ENCODE measurements around the gene PLEKHA4. TPM values are rescaled to one million over a fixed set of nuclear protein-coding genes. Genes with fewer than 3 reads are reported as not detected.

Gene PLEKHA4
- total and polyA plus RNA-seq, 7 donors = 13.8 to 44.7 (median 20.7) TPM

Small RNA genes lying within 50 kb of the gene (small RNA-seq; reads per million reads assigned to genes)
- gene RNU6-317P = 0 reads per million in 3 donors

Other genes starting within 250 kb of the PLEKHA4 start
Only the 30 nearest of the 32 such genes appear.
- 10 to 100 TPM; 10.5 to 14.1 (median 11.9) TPM for gene DBP, start 231.2 kb downstream of the PLEKHA4 start, total RNA-seq
- gene DBP, start 231.2 kb downstream of the PLEKHA4 start, polyA plus RNA-seq = 10 to 100 TPM in 1 of 3 donors, 1 to 10 TPM in 2; 6.2 to 10.2 (median 9.8) TPM
- gene CA11, start 222.4 kb downstream of the PLEKHA4 start, total RNA-seq = 10 to 100 TPM in 3 of 4 donors, 1 to 10 TPM in 1; 10.0 to 29.6 (median 14.7) TPM
- 10 to 100 TPM in 2 of 3 donors, 1 to 10 TPM in 1; 2.1 to 13.2 (median 11.6) TPM for gene CA11, start 222.4 kb downstream of the PLEKHA4 start, polyA plus RNA-seq
- gene NTN5, start 195.6 kb downstream of the PLEKHA4 start, total RNA-seq = 1 to 10 TPM in 1 of 4 donors, under 1 TPM in 1, not detected in 2; 0.49 to 1.2 TPM
- gene NTN5, start 195.6 kb downstream of the PLEKHA4 start, polyA plus RNA-seq = under 1 TPM in 1 of 3 donors, not detected in 2; 0.32 TPM
- gene FUT2, start 172.6 kb downstream of the PLEKHA4 start, total RNA-seq = not detected
- 10 to 100 TPM; 37.2 to 62.7 (median 59.4) TPM for gene FUT2, start 172.6 kb downstream of the PLEKHA4 start, polyA plus RNA-seq
- 1 to 10 TPM in 1 of 4 donors, under 1 TPM in 3; 0.82 to 1.8 (median 0.89) TPM for gene MAMSTR, start 148.9 kb downstream of the PLEKHA4 start, total RNA-seq
- gene MAMSTR, start 148.9 kb downstream of the PLEKHA4 start, polyA plus RNA-seq = 1 to 10 TPM in 1 of 3 donors, under 1 TPM in 1, not detected in 1; 0.69 to 1.0 TPM
- 10 to 100 TPM in 2 of 4 donors, 1 to 10 TPM in 2; 4.9 to 11.4 (median 10.5) TPM for gene RASIP1, start 128.0 kb downstream of the PLEKHA4 start, total RNA-seq
- gene RASIP1, start 128.0 kb downstream of the PLEKHA4 start, polyA plus RNA-seq = 1 to 10 TPM in 2 of 3 donors, under 1 TPM in 1; 0.69 to 6.0 (median 5.0) TPM
- gene IZUMO1, start 121.7 kb downstream of the PLEKHA4 start, total RNA-seq = not detected
- 1 to 10 TPM in 1 of 3 donors, under 1 TPM in 1, not detected in 1; 0.15 to 1.8 TPM for gene IZUMO1, start 121.7 kb downstream of the PLEKHA4 start, polyA plus RNA-seq
- under 1 TPM in 3 of 4 donors, not detected in 1; 0.41 to 0.71 (median 0.49) TPM for gene FUT1, start 116.0 kb downstream of the PLEKHA4 start, total RNA-seq
- gene FUT1, start 116.0 kb downstream of the PLEKHA4 start, polyA plus RNA-seq = under 1 TPM in 2 of 3 donors, not detected in 1; under 0.01 to 0.80 TPM
- gene FGF21, start 113.1 kb downstream of the PLEKHA4 start, total RNA-seq = not detected
- gene FGF21, start 113.1 kb downstream of the PLEKHA4 start, polyA plus RNA-seq = not detected
- 10 to 100 TPM; 29.8 to 46.7 (median 32.9) TPM for gene BCAT2, start 57.6 kb downstream of the PLEKHA4 start, total RNA-seq
- gene BCAT2, start 57.6 kb downstream of the PLEKHA4 start, polyA plus RNA-seq = 10 to 100 TPM; 52.7 to 61.0 (median 54.1) TPM
- 10 to 100 TPM; 14.1 to 20.1 (median 18.3) TPM for gene HSD17B14, start 32.1 kb downstream of the PLEKHA4 start, total RNA-seq
- 10 to 100 TPM in 1 of 3 donors, 1 to 10 TPM in 2; 4.3 to 21.0 (median 4.9) TPM for gene HSD17B14, start 32.1 kb downstream of the PLEKHA4 start, polyA plus RNA-seq
- 10 to 100 TPM; 22.1 to 69.8 (median 31.2) TPM for gene PPP1R15A, start 3.8 kb upstream of the PLEKHA4 start, total RNA-seq
- 10 to 100 TPM; 43.2 to 60.8 (median 55.9) TPM for gene PPP1R15A, start 3.8 kb upstream of the PLEKHA4 start, polyA plus RNA-seq
- 1 to 10 TPM in 1 of 4 donors, under 1 TPM in 1, not detected in 2; 0.99 to 1.1 TPM for gene TULP2, start 30.1 kb upstream of the PLEKHA4 start, total RNA-seq
- under 1 TPM in 1 of 3 donors, not detected in 2; 0.22 TPM for gene TULP2, start 30.1 kb upstream of the PLEKHA4 start, polyA plus RNA-seq
- 100 to 1,000 TPM; 153 to 275 (median 176) TPM for gene NUCB1, start 31.7 kb upstream of the PLEKHA4 start, total RNA-seq
- 100 to 1,000 TPM in 1 of 3 donors, 10 to 100 TPM in 2; 43.0 to 303 (median 66.7) TPM for gene NUCB1, start 31.7 kb upstream of the PLEKHA4 start, polyA plus RNA-seq
- not detected for gene DHDH, start 65.1 kb upstream of the PLEKHA4 start, total RNA-seq
- gene DHDH, start 65.1 kb upstream of the PLEKHA4 start, polyA plus RNA-seq = under 1 TPM in 1 of 3 donors, not detected in 2; 0.16 TPM
- 10 to 100 TPM; 17.9 to 61.5 (median 30.9) TPM for gene BAX, start 86.3 kb upstream of the PLEKHA4 start, total RNA-seq
- gene BAX, start 86.3 kb upstream of the PLEKHA4 start, polyA plus RNA-seq = 100 to 1,000 TPM; 130 to 216 (median 198) TPM
- 1,000 to 10,000 TPM; 2,871 to 3,975 (median 3,459) TPM for gene FTL, start 96.7 kb upstream of the PLEKHA4 start, total RNA-seq
- 1,000 to 10,000 TPM; 2,999 to 9,923 (median 8,398) TPM for gene FTL, start 96.7 kb upstream of the PLEKHA4 start, polyA plus RNA-seq
- 10 to 100 TPM; 11.7 to 19.4 (median 17.8) TPM for gene GYS1, start 124.7 kb upstream of the PLEKHA4 start, total RNA-seq
- gene GYS1, start 124.7 kb upstream of the PLEKHA4 start, polyA plus RNA-seq = 10 to 100 TPM; 14.4 to 32.7 (median 14.8) TPM
- 10 to 100 TPM; 49.3 to 82.3 (median 64.0) TPM for gene RUVBL2, start 125.3 kb upstream of the PLEKHA4 start, total RNA-seq
- 10 to 100 TPM; 36.6 to 98.8 (median 55.9) TPM for gene RUVBL2, start 125.3 kb upstream of the PLEKHA4 start, polyA plus RNA-seq
- gene LHB, start 148.5 kb upstream of the PLEKHA4 start, total RNA-seq = not detected
- gene LHB, start 148.5 kb upstream of the PLEKHA4 start, polyA plus RNA-seq = not detected
- not detected for gene CGB3, start 155.7 kb upstream of the PLEKHA4 start, total RNA-seq
- gene CGB3, start 155.7 kb upstream of the PLEKHA4 start, polyA plus RNA-seq = not detected
- gene CGB2, start 163.3 kb upstream of the PLEKHA4 start, total RNA-seq = not detected
- 1 to 10 TPM in 1 of 3 donors, not detected in 2; 3.0 TPM for gene CGB2, start 163.3 kb upstream of the PLEKHA4 start, polyA plus RNA-seq
- gene CGB1, start 168.3 kb upstream of the PLEKHA4 start, total RNA-seq = not detected
- not detected for gene CGB1, start 168.3 kb upstream of the PLEKHA4 start, polyA plus RNA-seq
- not detected for gene CGB5, start 175.2 kb upstream of the PLEKHA4 start, total RNA-seq
- gene CGB5, start 175.2 kb upstream of the PLEKHA4 start, polyA plus RNA-seq = not detected
- not detected for gene CGB8, start 180.5 kb upstream of the PLEKHA4 start, total RNA-seq
- gene CGB8, start 180.5 kb upstream of the PLEKHA4 start, polyA plus RNA-seq = not detected
- not detected for gene CGB7, start 189.1 kb upstream of the PLEKHA4 start, total RNA-seq
- gene CGB7, start 189.1 kb upstream of the PLEKHA4 start, polyA plus RNA-seq = under 1 TPM in 1 of 3 donors, not detected in 2; 0.23 TPM
- gene NTF4, start 196.2 kb upstream of the PLEKHA4 start, total RNA-seq = not detected
- gene NTF4, start 196.2 kb upstream of the PLEKHA4 start, polyA plus RNA-seq = not detected
- gene KCNA7, start 204.1 kb upstream of the PLEKHA4 start, total RNA-seq = not detected
- not detected for gene KCNA7, start 204.1 kb upstream of the PLEKHA4 start, polyA plus RNA-seq
- 100 to 1,000 TPM; 156 to 382 (median 237) TPM for gene SNRNP70, start 216.8 kb upstream of the PLEKHA4 start, total RNA-seq
- 100 to 1,000 TPM in 1 of 3 donors, 10 to 100 TPM in 2; 33.8 to 227 (median 40.2) TPM for gene SNRNP70, start 216.8 kb upstream of the PLEKHA4 start, polyA plus RNA-seq
- 10 to 100 TPM; 17.4 to 28.8 (median 26.7) TPM for gene LIN7B, start 245.8 kb upstream of the PLEKHA4 start, total RNA-seq
- 10 to 100 TPM in 2 of 3 donors, 1 to 10 TPM in 1; 9.9 to 12.0 (median 12.0) TPM for gene LIN7B, start 245.8 kb upstream of the PLEKHA4 start, polyA plus RNA-seq